Measurements from ENCODE around the gene CNPY3.
"Not testable (repeated sequence)": the region's sequence is repeated elsewhere in the genome, so short reads cannot be mapped to it uniquely, and the experiment has no call there.

The CNPY3 gene

GRCh38 chr6:42942444-42942843, 13.2 kb downstream of the CNPY3 start:
- Histone ChIP-seq H3K4me3 (ENCODE audit: low read length) (no peak overlapping the region), H3K27ac (ENCODE audit: low read length) (no peak overlapping the region), H4K20me1 (ENCODE audit: insufficient read depth, low read length) (peaks cover 24% of the 10 kb centered on the region), H3K9ac (ENCODE audit: low read length) (no peak overlapping the region), H3K36me3 (replicated peaks; ENCODE audit: low read depth, low read length) (peaks cover 58% of the 10 kb centered on the region), H3K4me2 (ENCODE audit: low read length) (no peak overlapping the region), H2AFZ (ENCODE audit: low read depth, low read length) (no peak overlapping the region), H3K27me3 (ENCODE audit: low read depth, low read length) (no peaks in the 10 kb centered on the region), H3K79me2 (ENCODE audit: low read length) (peaks cover 21% of the 10 kb centered on the region), H3K4me1 (ENCODE audit: low read length) (no peaks in the 10 kb centered on the region), H3K9me3 (ENCODE audit: insufficient read depth, low read length) (no peaks in the 10 kb centered on the region)
- no peak for TF ChIP-seq EZH2phosphoT487 (IDR thresholded peaks at IDR 0.05; ENCODE audit: low read depth)

- Histone ChIP-seq H3K36me3 (replicated peaks; ENCODE audit: low read depth, low read length) (peaks cover 15% of the 10 kb centered on the region), H3K4me3 (ENCODE audit: low read length) (no peak overlapping the region), H3K27ac (ENCODE audit: low read length) (no peak overlapping the region), H2AFZ (ENCODE audit: low read depth, low read length) (no peak overlapping the region), H3K27me3 (ENCODE audit: low read depth, low read length) (no peaks in the 10 kb centered on the region), H3K9ac (ENCODE audit: low read length) (no peak overlapping the region), H3K4me2 (ENCODE audit: low read length) (no peak overlapping the region), H4K20me1 (ENCODE audit: insufficient read depth, low read length) (no peaks in the 10 kb centered on the region), H3K79me2 (ENCODE audit: low read length) (no peaks in the 10 kb centered on the region), H3K4me1 (ENCODE audit: low read length) (no peaks in the 10 kb centered on the region), H3K9me3 (ENCODE audit: insufficient read depth, low read length) (no peaks in the 10 kb centered on the region)
- TF ChIP-seq EZH2phosphoT487 (IDR thresholded peaks at IDR 0.05; ENCODE audit: low read depth) (no peak), CTCF (IDR thresholded peaks at IDR 0.05; ENCODE audit: low read depth, low read length) (no peak)
Observed at GRCh38 chr6:42947950-42948349, 18.7 kb downstream of the CNPY3 start.

- Histone ChIP-seq H3K27ac (ENCODE audit: low read length) (no peak overlapping the region), H3K4me1 (ENCODE audit: low read length) (no peaks in the 10 kb centered on the region), H2AFZ (ENCODE audit: low read depth, low read length) (no peak overlapping the region), H3K9me3 (ENCODE audit: insufficient read depth, low read length) (no peaks in the 10 kb centered on the region), H4K20me1 (ENCODE audit: insufficient read depth, low read length) (no peaks in the 10 kb centered on the region), H3K4me2 (ENCODE audit: low read length) (no peak overlapping the region), H3K79me2 (ENCODE audit: low read length) (no peaks in the 10 kb centered on the region), H3K27me3 (ENCODE audit: low read depth, low read length) (no peaks in the 10 kb centered on the region), H3K4me3 (ENCODE audit: low read length) (no peak overlapping the region), H3K9ac (ENCODE audit: low read length) (no peak overlapping the region), H3K36me3 (replicated peaks; ENCODE audit: low read depth, low read length) (no peaks in the 10 kb centered on the region)
- no peak for TF ChIP-seq CTCF (IDR thresholded peaks at IDR 0.05; ENCODE audit: low read depth, low read length)
- no peak for TF ChIP-seq EZH2phosphoT487 (IDR thresholded peaks at IDR 0.05; ENCODE audit: low read depth)
Observed at GRCh38 chr6:42952389-42952788, 23.1 kb downstream of the CNPY3 start.

GRCh38 chr6:42954405-42954804, 25.1 kb downstream of the CNPY3 start:
- H3K27me3 ChIP-seq (ENCODE audit: low read depth, low read length); H3K9ac ChIP-seq (ENCODE audit: low read length); H3K4me1 ChIP-seq (ENCODE audit: low read length); H3K4me3 ChIP-seq (ENCODE audit: low read length); H3K4me2 ChIP-seq (ENCODE audit: low read length); H3K79me2 ChIP-seq (ENCODE audit: low read length); H4K20me1 ChIP-seq (ENCODE audit: insufficient read depth, low read length); H2AFZ ChIP-seq (ENCODE audit: low read depth, low read length); H3K9me3 ChIP-seq (ENCODE audit: insufficient read depth, low read length); H3K36me3 ChIP-seq (replicated peaks; ENCODE audit: low read depth, low read length); H3K27ac ChIP-seq (ENCODE audit: low read length): not testable (repeated sequence)

- no peak overlapping the region for H2AFZ ChIP-seq (ENCODE audit: low read depth, low read length)
- no peaks in the 10 kb centered on the region for H3K4me1 ChIP-seq (ENCODE audit: low read length)
Observed at GRCh38 chr6:42958125-42958524, 28.8 kb downstream of the CNPY3 start.

More at GRCh38 chr6:42958125-42958524, 28.8 kb downstream of the CNPY3 start:
- Histone ChIP-seq H3K27ac (ENCODE audit: low read length) (no peak overlapping the region), H3K27me3 (ENCODE audit: low read depth, low read length) (no peaks in the 10 kb centered on the region), H3K4me3 (ENCODE audit: low read length) (no peak overlapping the region), H3K79me2 (ENCODE audit: low read length) (no peaks in the 10 kb centered on the region), H3K9ac (ENCODE audit: low read length) (no peak overlapping the region), H3K36me3 (replicated peaks; ENCODE audit: low read depth, low read length) (no peaks in the 10 kb centered on the region), H4K20me1 (ENCODE audit: insufficient read depth, low read length) (no peaks in the 10 kb centered on the region), H3K4me2 (ENCODE audit: low read length) (no peak overlapping the region), H3K9me3 (ENCODE audit: insufficient read depth, low read length) (no peaks in the 10 kb centered on the region)
- TF ChIP-seq EZH2phosphoT487 (IDR thresholded peaks at IDR 0.05; ENCODE audit: low read depth) (no peak), CTCF (IDR thresholded peaks at IDR 0.05; ENCODE audit: low read depth, low read length) (no peak)

Data from OCI-LY3 (cell line).